IPS-NIHi7 (cell line): ENCODE data around the gene S100A1.

ENCODE experiments used
- DNase-seq: peaks from one replicate; pipeline ENCODE4 v3.0.0; 2012; ENCODE audit warnings: mixed read lengths; ENCODE audit errors: extremely low spot score

Gene S100A1

DNA sequence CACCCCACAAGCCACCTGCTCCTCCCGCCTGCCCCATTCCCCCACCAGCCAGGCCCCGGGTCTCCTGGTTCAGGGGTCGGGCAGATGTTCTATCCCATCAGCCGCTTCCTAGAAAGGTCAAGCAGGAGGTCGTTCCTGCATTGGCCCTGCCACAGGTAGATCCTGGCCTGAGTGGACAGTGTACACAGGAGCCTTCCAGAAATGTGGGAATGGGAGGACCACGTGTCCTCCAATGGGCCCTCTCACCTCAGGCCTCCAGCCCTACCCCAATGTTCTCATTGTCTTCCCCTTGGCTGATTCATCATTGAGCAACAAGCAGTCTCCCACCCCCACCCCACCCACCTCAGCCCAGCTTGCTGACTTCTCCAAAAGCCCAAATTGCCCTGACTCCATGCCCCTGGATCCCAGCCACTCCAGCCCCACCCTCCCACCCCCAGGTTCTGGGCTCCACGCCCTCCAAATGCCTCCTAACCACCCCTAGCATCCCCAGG lies 17.4 kb upstream of the S100A1 start:
- no peak for DNase-seq

DNA sequence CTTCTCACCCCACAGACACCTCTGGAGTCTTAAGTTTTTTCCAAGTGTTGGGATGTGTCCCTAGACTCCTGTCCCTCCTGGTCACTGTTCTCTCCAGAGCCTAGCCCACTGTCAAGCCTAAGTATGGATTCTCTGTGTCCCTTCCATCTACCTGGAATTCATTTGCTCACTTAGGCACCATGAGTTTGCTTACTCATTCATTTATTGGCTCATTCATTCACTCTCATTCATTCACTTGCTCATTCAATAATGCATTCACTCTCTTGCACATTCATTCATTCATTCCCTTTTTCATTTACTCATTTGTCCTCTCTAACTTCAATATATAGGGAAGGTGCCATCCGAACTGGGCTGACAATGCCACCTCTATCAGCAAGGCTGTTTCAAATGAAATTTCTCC lies 16.9 kb upstream of the S100A1 start:
- DNase-seq, result no peak

DNA sequence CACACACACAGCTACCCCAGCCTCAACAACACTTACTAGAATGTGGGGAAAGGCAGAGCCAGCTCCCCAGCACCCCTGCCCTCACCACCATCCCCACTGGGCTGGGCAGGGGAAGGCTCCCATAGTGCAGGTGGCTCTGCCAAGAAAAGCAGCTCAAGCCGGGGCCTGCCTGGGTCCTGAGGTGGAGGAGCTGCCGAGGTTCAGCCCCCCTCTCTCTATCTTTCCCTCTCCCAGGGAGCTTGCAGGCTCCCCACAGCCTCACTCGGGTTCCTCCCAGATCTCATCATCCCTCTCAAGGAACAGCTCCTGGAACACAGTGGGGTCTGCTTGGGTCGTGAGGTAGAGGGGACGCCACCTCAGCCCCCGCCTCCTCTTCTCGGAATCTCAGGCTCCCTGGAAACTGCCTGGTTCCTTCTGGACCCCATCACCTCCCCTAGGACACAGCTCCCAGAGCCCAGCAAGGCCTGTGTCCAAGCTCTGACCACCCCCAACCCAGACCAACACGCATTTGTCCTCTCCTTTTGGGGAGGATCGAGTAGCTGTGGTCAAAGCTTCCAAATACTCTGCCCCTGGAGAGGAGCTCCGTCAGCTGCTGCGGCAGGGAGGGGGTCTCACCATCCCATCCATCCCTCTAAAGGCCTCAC lies 16.0 kb upstream of the S100A1 start:
- no peak for DNase-seq

DNA sequence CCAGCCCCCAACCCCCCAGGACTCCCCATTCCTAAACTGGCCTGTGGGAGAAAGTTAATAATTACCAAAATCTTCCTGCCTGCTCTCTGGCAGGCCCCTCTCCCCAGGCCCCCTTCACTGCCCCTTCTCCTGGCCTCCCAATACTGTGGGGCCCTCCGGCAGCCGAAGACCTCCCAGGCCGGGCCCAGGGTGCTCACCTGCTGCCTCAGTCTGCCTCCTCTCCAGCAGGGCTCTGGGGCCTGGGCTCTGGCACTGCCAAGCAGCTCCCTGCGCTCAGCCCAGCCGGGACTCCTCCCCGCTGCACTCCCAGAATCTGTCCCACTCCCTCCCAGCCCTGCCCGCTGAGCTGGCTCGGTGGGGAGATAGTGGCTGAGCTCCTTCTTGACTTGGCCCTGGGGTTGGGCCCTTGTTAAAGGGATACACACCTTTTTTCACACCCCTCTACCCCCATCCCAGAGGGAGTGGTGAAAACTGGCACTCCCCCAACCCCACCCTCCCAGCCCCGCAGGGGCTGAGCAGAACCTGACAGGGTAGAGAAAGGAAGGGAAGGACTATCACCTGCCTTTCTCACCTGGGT lies 15.4 kb upstream of the S100A1 start, which contains the start of gene S100A16:
Gene S100A16 (minus strand): TSS at position 383 of the 577 bp plus-strand sequence. CDS start 4,986 bp downstream, outside the sequence.
- peak; percentile 74 for DNase-seq

DNA sequence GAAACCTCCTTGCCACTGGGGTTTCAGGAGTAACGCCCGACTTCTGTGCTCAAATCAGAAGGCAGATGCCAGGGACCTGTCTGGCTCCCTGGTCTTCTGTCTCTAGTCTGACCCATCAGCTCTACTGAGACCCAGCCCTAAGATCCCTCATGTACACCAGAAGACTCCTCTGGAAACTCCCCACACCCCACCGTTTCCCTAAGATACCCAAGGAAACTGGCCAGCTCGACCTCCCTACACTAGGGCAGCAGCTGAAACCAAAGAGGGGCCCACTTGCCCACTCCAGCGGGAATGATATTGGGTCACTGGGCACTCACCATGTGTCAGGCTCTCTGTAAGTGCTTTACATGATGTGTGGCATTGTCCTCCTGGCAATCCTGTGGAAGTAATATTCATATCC lies 14.8 kb upstream of the S100A1 start:
- no peak for DNase-seq

DNA sequence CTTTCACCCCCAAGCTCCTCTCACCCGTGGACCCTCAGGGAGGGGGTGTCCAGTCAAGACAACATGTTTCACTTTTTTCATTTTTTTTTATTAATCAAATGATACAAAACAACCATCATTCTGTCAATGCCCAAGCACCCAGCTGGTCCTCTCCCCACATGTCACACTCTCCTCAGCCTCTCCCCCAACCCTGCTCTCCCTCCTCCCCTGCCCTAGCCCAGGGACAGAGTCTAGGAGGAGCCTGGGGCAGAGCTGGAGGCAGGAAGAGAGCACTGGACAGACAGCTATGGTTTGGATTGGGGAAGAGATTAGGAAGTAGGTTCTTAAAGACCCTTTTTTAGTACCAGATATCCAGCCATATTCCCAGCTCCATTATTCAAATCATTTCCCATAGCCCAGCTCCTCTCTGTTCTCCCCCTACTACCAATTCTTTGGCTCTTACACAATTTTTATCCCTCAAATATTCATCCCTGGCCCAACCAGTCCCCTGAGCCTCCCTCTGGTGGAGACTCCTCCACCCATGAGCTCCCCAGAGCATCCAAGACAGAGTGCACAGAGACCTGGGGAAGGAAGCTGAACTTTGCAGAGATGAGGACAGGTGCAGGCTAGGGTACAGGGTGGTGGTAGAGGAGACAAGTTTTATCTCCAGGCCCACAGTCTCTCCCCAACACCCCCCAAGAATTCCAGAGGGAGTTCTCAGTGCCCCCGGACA lies 13.9 kb upstream of the S100A1 start:
- no peak for DNase-seq

DNA sequence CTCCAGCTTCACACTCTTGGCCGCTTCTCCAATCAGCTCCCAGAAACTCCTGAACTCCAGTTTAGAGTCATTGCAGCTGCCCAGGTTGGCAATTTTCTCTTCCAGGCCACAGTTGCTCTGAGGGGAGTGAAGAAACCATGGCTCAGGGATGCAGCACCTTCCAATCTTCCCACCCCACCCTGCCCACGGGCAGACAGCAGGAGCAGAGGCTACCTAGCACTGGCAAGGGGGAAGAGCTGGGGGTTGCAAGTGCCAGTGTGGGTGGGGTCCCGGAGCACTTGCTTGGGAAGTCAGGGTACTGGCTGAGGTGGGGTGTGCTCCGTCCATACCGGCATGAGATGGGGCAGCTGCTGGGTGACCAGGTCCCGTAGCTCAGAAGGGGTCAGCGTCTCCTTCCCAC lies 13.3 kb upstream of the S100A1 start:
- no peak for DNase-seq

DNA sequence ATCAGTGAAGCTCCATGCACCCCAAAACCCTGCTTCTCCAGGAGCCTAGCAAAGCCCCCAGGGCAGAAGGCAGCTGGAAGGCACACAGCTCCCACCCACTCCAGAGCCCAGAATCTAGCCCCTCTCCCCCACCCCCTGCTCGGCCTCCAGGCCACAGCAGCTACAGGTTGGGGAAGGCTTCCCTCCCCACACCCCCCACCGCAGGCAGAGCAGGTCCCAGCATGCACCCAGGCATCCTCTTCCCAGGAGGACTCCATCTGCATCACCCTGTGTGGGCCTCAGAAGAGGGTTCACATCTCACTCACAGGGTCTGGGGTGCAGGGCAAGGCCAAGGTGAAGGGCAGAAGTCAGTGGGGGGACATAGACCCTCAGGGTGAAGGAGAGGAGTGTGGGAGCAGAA lies 12.8 kb upstream of the S100A1 start:
- no peak for DNase-seq

DNA sequence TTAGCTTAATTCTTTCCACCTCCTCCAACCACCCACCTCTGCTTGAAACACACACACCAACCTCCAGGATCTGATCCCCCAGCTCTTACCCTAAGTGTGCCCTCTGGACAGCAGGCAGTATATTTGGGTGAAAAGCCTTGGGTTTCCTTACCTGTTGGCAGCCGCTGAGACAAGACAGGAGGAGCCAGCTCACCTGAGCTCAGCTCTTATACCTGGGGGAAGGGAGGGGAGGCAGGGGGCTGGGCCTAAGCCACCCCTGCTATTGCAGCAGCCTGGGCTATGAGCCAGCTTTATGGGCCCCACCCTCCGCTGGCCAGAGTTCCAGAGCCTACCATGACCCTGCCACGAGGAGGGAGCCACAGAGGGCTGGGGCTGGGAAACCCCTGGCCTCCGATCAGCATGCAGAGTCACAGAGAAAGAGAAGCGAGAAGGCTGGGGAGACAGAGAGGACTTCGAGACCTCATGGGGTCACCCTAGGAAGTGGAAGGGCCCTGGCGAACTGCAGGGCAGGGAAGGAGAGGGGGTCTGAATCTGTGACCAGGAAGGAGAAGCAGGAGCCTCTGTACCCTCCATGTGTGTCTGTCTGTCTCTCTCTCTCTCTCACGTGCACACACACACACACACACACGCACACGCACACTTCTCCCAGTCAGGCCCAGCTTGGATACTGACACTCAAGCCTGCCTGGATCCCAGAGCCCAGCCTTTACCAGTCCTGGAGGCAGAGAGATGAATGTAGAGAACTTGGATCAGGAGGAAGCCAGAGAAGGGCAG lies 11.9 kb upstream of the S100A1 start, which contains the start of gene S100A14:
Gene S100A14 (minus strand): TSS at position 182 of the 773 bp plus-strand sequence. CDS start 467 bp downstream, outside the sequence.
- DNase-seq, result no peak

DNA sequence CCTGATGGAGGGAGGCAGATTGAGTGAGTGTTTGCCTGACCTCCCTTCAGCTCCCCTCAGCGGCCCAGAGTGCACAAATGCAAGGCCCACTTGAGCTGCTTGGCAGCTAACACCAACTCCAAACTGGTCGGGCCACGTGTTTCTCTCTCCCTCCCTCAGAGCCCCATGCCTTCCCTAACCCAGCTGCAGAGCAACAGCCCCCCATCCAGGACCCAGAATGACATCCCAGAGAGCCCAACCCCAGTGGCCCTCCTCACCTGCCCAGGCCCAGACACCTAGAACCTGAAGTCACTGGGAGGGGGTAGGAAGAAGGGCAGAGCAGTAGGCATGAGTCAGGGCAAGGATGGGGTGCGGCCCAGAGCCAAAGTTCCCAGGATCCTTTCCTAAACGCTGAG lies 11.3 kb upstream of the S100A1 start:
- no peak for DNase-seq

DNA sequence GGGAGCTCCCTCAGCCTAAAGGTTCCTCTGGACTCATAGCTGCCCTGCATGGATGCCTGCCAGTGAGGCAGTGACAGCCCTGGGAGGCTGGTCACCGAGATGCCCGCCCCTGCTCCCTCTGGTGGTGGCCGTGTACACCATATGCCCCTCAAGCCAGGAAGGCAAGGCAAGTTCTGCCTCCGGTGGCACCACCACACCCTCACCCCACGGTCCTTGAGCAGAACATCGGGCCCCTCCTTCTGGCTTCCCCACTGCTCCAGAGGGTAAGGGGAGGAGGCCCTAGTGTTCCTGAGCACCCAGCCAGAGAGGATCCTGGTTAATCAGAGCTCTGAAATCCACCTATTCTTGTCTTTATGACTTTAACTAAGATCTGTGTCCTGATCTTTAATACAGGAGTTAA lies 10.6 kb upstream of the S100A1 start:
- peak; percentile 57 for DNase-seq

DNA sequence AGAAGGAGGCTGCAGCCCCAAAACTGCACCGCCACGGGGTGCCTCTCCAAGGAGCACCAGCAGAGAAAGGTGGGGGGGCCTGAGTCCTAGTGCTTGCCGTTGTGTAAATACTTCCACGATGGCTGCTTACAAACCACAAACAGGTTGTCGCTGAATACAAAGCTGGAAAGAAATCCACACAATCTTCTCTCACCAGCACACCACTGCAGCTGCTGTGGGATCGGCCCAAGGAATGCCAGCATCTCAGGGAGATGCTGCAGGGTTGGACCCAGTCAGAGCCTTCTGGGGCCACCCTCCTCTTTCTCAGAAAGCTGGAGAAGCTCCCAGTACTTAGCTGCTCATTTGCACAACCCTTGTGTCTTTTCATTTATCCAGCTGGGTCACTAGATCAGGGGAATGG lies 9.1 kb upstream of the S100A1 start:
- no peak for DNase-seq

DNA sequence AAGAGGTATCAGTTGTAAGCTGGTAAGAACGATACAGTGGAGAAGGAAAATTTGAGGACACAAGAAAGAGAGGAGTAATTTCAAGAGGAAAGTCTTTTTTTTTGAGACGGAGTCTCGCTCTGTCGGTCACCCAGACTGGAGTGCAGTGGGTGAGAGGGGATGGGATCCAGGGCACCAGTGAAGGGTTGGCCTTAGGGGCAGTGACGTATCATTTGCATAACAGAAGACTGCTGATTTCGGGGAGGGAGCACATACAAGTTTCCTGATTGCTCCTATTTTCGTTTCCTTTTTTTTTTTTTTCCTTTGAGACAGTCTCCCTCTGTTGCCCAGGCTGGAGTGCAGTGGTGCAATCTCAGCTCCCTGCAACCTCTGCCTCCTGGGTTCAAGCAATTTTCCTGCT lies 5.1 kb upstream of the S100A1 start:
- no peak for DNase-seq

DNA sequence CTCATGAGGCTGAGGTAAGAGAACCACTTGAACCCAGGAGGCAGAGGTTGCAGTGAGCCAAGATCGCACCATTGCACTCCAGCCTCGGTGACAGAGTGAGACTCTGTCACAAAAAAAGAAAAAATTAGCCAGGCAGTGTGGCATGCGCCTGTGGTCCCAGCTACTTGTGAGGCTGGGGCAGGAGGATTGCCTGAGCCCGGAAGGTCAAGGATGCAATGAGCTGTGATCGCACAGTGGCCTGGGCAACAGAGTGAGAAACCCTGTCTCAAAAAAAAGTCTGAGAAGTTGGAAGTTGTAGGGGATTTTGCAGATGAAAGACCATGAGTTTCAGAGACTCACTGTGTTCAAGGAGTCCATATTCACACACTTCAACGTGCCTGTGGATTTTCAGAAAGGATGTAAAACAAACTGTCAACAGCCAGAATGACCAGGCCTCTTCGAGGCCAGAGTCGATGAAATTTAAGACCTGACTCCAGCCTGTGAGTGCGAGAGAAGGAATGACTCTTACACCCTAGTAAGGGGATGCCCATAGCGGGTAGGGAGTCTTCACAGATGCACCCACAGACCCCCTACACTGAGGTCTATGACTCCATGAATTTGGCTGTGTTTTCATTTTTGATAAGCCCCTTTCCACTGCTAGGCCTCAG lies 3.1 kb upstream of the S100A1 start:
- DNase-seq, result no peak

DNA sequence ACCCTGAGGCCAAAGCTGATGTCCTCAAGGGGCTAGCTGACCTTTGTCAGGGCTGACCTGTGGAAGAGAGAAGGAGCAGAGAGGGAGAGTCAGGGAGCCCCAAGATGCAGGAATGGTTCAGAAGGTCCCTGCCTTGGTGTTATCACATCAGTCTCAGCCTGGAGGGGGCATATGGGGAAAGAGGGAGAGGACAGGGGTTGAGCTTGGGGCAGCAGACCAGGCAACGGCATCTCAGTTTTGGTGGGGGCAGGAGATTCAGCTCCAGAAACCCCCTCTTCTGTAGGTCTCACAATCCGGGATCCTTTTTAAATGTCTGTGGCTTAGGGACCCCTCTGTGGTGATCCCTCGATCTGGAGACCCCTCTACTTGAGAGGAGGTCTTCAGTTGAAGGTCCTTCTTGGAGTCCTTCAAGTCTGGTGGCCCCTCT lies 1.7 kb upstream of the S100A1 start:
- no peak for DNase-seq

DNA sequence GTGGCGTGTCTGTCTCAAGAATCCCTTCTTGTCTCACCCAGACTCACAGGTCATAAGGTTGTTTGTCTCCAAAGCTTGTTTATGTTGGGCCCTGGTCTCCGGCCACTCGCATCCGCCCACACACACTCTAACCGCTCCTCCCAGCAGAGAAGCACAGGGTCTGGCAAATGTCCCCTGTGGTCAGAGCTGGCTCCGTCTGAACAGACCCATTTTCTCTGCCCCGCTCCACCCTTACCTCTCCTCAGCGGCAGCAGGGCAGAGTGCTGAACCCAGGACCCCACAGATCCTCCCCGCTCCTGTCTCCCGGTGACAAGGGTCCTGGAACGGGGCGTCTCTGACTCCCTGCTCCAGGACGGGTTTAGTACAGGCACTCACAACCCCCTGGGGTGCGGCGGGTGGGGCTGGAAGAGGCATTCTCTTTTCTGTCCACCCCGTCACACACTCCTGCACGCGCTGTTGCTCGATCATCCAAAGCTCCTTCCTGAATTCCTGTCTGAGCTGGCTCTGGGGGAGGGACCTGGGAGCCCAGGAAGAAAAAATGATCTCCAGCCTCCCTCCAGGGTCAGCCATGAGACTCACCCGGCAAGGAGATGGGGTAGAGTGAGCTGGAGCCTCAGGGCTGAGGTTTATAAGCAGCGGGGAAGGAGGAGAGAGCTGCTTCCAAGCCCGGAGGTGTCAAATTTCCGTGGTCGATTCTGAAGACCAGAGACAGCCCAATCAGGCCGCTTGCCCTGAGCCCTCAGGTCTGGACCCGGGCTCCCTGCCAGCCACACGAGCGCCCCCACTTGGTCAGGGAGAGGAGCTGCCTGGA lies 1.1 kb upstream of the S100A1 start, which contains the start of gene S100A13:
Gene S100A13 (minus strand): TSS at position 602 of the 811 bp plus-strand sequence. CDS start 1,033 bp downstream, outside the sequence.
- DNase-seq, result peak; percentile 97

DNA sequence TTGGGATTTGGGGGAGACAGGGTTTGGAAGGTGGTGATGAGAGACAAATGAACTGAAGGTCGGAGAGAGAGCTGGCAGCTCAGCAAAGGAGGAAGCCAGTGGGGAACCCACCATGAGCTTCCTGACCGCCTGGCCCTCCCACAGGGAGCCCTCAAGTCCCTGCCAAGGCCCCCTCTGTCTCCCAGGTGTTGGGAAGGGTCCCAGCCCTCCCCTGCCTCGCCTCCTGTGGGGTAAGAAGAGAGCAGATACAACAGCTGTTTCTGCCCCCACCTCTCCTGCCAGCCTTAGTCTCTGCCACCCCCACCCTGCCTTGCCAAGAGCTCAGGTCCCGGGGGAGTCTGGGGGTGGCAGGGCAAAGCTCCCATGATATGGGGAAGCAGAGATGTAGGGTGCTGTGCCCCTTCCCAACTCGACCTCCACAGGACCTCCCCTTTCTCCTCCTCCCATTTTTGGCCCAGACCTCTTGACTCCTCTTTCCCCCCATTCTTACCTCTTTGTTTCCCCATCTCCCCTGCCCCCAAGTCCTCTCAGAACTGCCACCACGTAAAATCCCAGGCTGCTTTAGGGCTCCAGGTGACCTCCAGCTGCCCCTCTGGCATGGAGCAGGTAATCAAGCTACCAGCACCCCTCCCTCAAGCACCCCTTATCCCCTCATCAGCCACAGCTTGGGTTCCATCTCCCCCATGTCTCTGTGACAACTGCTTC lies 556 bp downstream of the S100A1 start:
- no peak for DNase-seq

DNA sequence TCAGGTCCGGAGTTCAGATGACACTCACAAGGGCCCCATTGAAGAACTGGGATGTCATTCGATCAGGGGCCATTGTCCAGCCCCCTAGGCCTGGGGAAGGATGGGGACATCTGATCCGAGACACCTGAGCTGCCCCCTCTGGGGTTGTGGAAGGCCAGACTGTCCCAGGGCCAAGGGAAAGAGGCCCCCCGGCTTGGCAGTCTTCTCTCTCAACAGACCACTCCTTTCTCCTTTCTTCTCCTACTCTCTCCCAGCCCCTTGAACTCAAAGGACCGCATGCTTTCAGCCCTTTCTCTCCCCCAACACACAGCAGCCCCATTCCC lies 1.1 kb downstream of the S100A1 start:
- DNase-seq, result no peak

DNA sequence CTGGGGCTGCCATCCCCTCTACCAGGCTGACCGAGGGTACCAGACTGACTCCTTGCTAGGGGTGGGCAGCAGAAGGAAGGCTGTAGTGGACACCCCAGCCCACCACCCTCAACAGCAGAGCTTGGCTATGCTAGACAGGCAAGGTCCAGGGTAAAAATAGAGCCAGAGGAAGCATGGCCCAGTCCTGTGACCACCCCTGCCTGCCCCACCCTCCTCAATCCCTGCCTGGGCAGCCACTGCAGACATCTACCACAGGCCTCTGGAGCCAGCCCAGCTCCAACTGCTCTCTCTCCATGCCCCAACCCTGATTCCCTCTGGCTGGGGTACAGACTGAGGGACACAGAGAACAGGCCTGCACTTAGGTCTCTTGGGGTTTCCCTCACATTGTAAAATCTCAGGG lies 1.7 kb downstream of the S100A1 start:
- no peak for DNase-seq

DNA sequence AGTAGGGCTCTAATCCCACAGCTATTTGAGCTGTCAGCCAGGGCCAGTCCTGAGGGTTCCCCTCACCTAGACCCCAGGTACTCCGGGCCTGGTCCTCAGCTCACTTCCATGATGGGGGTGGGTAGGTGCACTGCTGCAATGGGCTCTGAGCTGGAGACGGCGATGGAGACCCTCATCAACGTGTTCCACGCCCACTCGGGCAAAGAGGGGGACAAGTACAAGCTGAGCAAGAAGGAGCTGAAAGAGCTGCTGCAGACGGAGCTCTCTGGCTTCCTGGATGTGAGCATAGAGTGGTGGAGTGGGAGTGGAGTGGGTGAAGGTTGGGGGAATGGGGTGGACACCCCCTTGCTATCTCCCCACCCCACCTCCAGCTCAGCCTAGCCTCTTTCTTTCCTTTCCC lies 2.1 kb downstream of the S100A1 start:
- DNase-seq, result no peak
